Lower leg skin (tissue), 3 donors: Measurements from ENCODE around the gene SLC52A3.

Source experiments
- CTCF ChIP-seq, 3 donors: fragments of 450-650 bp; IDR thresholded peaks; one replicate each; pipeline ENCODE4 v1.5.1; 2016; ENCODE audit warnings: antibody characterized with exemption in 3 of 3, mild to moderate bottlenecking in 3 of 3, moderate library complexity in 2 of 3
- POLR2A ChIP-seq, 2 donors: fragments of 450-650 bp; IDR thresholded peaks; one replicate each; pipeline ENCODE4 v1.6.1; 2016 to 2017; ENCODE audit warnings: antibody characterized with exemption in 2 of 2, mild to moderate bottlenecking in 1 of 2, moderate library complexity in 1 of 2

DNA sequence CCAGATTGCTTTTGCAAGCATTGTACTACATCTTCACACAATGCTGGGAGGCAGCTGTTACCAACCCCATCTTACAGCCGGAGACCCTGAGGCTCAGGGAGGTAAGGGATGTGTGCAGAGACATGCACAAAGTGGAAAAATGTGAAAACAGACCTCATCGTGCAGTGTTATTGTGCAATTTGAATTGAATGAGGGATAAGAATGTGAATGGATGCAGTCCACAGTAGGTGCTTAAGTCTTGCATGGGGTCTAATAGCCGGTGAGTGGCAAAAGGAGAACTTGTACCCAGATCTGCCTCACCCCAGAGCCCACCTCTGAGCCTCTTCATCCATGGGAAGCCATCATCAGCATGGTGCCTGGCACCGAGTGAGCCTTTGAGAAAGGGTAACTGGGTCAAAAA lies 42.1 kb downstream of the SLC52A3 start:
- TF ChIP-seq CTCF (IDR thresholded peaks at IDR 0.05): no peak
- TF ChIP-seq POLR2A (IDR thresholded peaks at IDR 0.05): no peak
